ENCODE results near the gene FZR1. TPM values are rescaled to one million over a fixed set of nuclear protein-coding genes. Genes with fewer than 3 reads are reported as not detected.

Gene FZR1
- total and polyA plus RNA-seq, 9 of the 15 experiments (the other 6 are each of a cell fraction or from before 2014, with no cell fraction given), result 0.18 to 48.0 (median 22.2) TPM

DNA sequence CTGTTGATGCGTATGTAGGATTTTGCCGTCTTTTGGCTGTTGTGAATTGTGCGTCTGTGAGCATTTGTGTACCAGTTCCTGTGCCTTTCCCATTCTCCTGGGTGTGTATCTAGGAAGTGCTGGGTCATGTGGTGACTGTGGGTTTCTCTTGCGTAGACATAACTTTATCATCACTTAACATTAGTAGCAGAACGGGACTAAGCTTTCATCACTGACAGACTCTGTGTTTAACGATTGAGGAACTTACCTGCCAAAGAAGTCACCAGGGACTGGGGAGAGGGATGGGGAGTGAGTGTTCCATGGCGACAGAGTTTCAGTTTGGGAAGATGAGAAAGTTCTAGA lies 15.0 kb downstream of the FZR1 start (continued):
- TF ChIP-seq, protein P1, sequence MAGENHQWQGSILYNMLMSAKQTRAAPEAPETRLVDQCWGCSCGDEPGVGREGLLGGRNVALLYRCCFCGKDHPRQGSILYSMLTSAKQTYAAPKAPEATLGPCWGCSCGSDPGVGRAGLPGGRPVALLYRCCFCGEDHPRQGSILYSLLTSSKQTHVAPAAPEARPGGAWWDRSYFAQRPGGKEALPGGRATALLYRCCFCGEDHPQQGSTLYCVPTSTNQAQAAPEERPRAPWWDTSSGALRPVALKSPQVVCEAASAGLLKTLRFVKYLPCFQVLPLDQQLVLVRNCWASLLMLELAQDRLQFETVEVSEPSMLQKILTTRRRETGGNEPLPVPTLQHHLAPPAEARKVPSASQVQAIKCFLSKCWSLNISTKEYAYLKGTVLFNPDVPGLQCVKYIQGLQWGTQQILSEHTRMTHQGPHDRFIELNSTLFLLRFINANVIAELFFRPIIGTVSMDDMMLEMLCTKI (IDR thresholded peaks at IDR 0.05; ENCODE audit: partially characterized antibody), result no peak
- 0 out of 2 replicates have a peak, but pooled peaks have one; percentile 9 for TF ChIP-seq SUPT5H (IDR thresholded peaks at IDR 0.05)
- no peak for TF ChIP-seq ZNF431 (CRISPR knock-in tag; IDR thresholded peaks at IDR 0.05)
- TF ChIP-seq RBFOX2 (IDR thresholded peaks at IDR 0.05; ENCODE audit: low read depth, low read length), result no peak
- no peak for TF ChIP-seq ADNP (tag; IDR thresholded peaks at IDR 0.05)
- no peak for TF ChIP-seq RB1 (IDR thresholded peaks at IDR 0.05; ENCODE audit: low read depth)
- TF ChIP-seq RFX5 (IDR thresholded peaks at IDR 0.05; ENCODE audit: low read depth, low read length), result no peak
- TF ChIP-seq GTF2E2 (tag; IDR thresholded peaks at IDR 0.05), result no peak
- TF ChIP-seq, protein P2, sequence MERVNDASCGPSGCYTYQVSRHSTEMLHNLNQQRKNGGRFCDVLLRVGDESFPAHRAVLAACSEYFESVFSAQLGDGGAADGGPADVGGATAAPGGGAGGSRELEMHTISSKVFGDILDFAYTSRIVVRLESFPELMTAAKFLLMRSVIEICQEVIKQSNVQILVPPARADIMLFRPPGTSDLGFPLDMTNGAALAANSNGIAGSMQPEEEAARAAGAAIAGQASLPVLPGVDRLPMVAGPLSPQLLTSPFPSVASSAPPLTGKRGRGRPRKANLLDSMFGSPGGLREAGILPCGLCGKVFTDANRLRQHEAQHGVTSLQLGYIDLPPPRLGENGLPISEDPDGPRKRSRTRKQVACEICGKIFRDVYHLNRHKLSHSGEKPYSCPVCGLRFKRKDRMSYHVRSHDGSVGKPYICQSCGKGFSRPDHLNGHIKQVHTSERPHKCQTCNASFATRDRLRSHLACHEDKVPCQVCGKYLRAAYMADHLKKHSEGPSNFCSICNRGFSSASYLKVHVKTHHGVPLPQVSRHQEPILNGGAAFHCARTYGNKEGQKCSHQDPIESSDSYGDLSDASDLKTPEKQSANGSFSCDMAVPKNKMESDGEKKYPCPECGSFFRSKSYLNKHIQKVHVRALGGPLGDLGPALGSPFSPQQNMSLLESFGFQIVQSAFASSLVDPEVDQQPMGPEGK (CRISPR knock-in tag; IDR thresholded peaks at IDR 0.05; ENCODE audit: borderline replicate concordance), result no peak
- no peak for TF ChIP-seq ZSCAN32 (CRISPR knock-in tag; IDR thresholded peaks at IDR 0.05)
- TF ChIP-seq TFAM (CRISPR knock-in tag; conservative IDR thresholded peaks at IDR 0.05), result no peak
- TF ChIP-seq, protein P3, sequence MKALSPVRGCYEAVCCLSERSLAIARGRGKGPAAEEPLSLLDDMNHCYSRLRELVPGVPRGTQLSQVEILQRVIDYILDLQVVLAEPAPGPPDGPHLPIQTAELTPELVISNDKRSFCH (CRISPR knock-in tag; IDR thresholded peaks at IDR 0.05), result no peak
- TF ChIP-seq, protein P3 (tag; IDR thresholded peaks at IDR 0.05), result no peak
- TF ChIP-seq ATF1 (CRISPR knock-in tag; IDR thresholded peaks at IDR 0.05), result no peak
- 0 out of 2 replicates have a peak, but pooled peaks have one; percentile 70 for TF ChIP-seq ATF1 (tag; IDR thresholded peaks at IDR 0.05)
- no peak for TF ChIP-seq NONO (IDR thresholded peaks at IDR 0.05; ENCODE audit: low read depth in 2 of 2, low read length in 1 of 2)
- TF ChIP-seq HLTF (IDR thresholded peaks at IDR 0.05), result no peak
- TF ChIP-seq MAFF (IDR thresholded peaks at IDR 0.05; ENCODE audit: low read length), result peak; percentile 63
- no peak for TF ChIP-seq TEAD1 (CRISPR knock-in tag; IDR thresholded peaks at IDR 0.05)
- no peak for TF ChIP-seq ZSCAN29 (IDR thresholded peaks at IDR 0.05)
- no peak for TF ChIP-seq RBM34 (IDR thresholded peaks at IDR 0.05; ENCODE audit: borderline replicate concordance, insufficient read depth, low read length)
- TF ChIP-seq, protein P4, sequence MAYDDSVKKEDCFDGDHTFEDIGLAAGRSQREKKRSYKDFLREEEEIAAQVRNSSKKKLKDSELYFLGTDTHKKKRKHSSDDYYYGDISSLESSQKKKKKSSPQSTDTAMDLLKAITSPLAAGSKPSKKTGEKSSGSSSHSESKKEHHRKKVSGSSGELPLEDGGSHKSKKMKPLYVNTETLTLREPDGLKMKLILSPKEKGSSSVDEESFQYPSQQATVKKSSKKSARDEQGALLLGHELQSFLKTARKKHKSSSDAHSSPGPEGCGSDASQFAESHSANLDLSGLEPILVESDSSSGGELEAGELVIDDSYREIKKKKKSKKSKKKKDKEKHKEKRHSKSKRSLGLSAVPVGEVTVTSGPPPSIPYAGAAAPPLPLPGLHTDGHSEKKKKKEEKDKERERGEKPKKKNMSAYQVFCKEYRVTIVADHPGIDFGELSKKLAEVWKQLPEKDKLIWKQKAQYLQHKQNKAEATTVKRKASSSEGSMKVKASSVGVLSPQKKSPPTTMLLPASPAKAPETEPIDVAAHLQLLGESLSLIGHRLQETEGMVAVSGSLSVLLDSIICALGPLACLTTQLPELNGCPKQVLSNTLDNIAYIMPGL (CRISPR knock-in tag; IDR thresholded peaks at IDR 0.05), result no peak
- TF ChIP-seq ESRRA (IDR thresholded peaks at IDR 0.05; ENCODE audit: borderline replicate concordance, low read depth), result no peak; the same call in 1 of the 2 replicates
- no peak for TF ChIP-seq MCM2 (IDR thresholded peaks at IDR 0.05; ENCODE audit: low read depth)
- TF ChIP-seq NFATC3 (IDR thresholded peaks at IDR 0.05), result no peak
- no peak for TF ChIP-seq KAT7 (CRISPR knock-in tag; IDR thresholded peaks at IDR 0.05; ENCODE audit: borderline replicate concordance)
